Measurements from ENCODE around the gene ATP2C2.
"Not testable (repeated sequence)": the region's sequence is repeated elsewhere in the genome, so short reads cannot be mapped to it uniquely, and the experiment has no call there.

GRCh38 chr16:84343800-84344199 lies 24.5 kb upstream of the ATP2C2 start:
- not testable (repeated sequence) for TF ChIP-seq CTCF (IDR thresholded peaks at IDR 0.05); POLR2AphosphoS5 (IDR thresholded peaks at IDR 0.05; ENCODE audit: low read depth, low read length); REST (IDR thresholded peaks at IDR 0.05; ENCODE audit: insufficient read depth in 1 of 2, low read depth in 2 of 2, low read length in 1 of 2); TCF7L2 (IDR thresholded peaks at IDR 0.05; ENCODE audit: low read depth, low read length)

Measured in Panc1 (cell line).